ENCODE data around the gene PATJ.

Gene PATJ

GRCh38 chr1:62113507-62113906 lies 371.2 kb downstream of the PATJ start:
- Histone ChIP-seq H3K27ac (ENCODE audit: low read depth, low read length, severe bottlenecking) (no peak overlapping the region), H3K4me3 (ENCODE audit: extremely low read depth, insufficient read depth, low read length, poor library complexity, severe bottlenecking) (no peak overlapping the region), H3K36me3 (ENCODE audit: control insufficient read depth, insufficient read depth, low read length) (no peaks in the 10 kb centered on the region), H3K9me3 (ENCODE audit: control insufficient read depth, low read length) (no peaks in the 10 kb centered on the region), H3K4me1 (ENCODE audit: control insufficient read depth, insufficient read depth, low read length, poor library complexity, severe bottlenecking) (no peaks in the 10 kb centered on the region)

- Histone ChIP-seq H3K36me3 (ENCODE audit: control insufficient read depth, insufficient read depth, low read length) (no peaks in the 10 kb centered on the region), H3K4me1 (ENCODE audit: control insufficient read depth, insufficient read depth, low read length, poor library complexity, severe bottlenecking) (peaks cover 3% of the 10 kb centered on the region), H3K9me3 (ENCODE audit: control insufficient read depth, low read length) (no peaks in the 10 kb centered on the region), H3K27ac (ENCODE audit: low read depth, low read length, severe bottlenecking) (no peak overlapping the region), H3K4me3 (ENCODE audit: extremely low read depth, insufficient read depth, low read length, poor library complexity, severe bottlenecking) (no peak overlapping the region)
- 100% methylated on average over 3 of the region's 6 CpGs; no CpG with 5 or more reads in 1 of the 2 experiments for WGBS, 2 experiments (ENCODE audit: insufficient coverage in 2 of 2)
Measured at GRCh38 chr1:62117018-62117750, 374.9 kb downstream of the PATJ start.

GRCh38 chr1:62126579-62127290 lies 384.5 kb downstream of the PATJ start:
- Histone ChIP-seq H3K36me3 (ENCODE audit: control insufficient read depth, insufficient read depth, low read length) (no peaks in the 10 kb centered on the region), H3K4me1 (ENCODE audit: control insufficient read depth, insufficient read depth, low read length, poor library complexity, severe bottlenecking) (peaks cover 3% of the 10 kb centered on the region), H3K4me3 (ENCODE audit: extremely low read depth, insufficient read depth, low read length, poor library complexity, severe bottlenecking) (no peak overlapping the region), H3K27ac (ENCODE audit: low read depth, low read length, severe bottlenecking) (no peak overlapping the region), H3K9me3 (ENCODE audit: control insufficient read depth, low read length) (no peaks in the 10 kb centered on the region)
- WGBS, 2 experiments (ENCODE audit: insufficient coverage in 2 of 2), result 78 to 100% methylated on average over 3 of the region's 5 CpGs

- no peaks in the 10 kb centered on the region for H3K9me3 ChIP-seq (ENCODE audit: control insufficient read depth, low read length)
- H3K36me3 ChIP-seq (ENCODE audit: control insufficient read depth, insufficient read depth, low read length), result no peaks in the 10 kb centered on the region
- H3K27ac ChIP-seq (ENCODE audit: low read depth, low read length, severe bottlenecking), result no peak overlapping the region
- no peak overlapping the region for H3K4me3 ChIP-seq (ENCODE audit: extremely low read depth, insufficient read depth, low read length, poor library complexity, severe bottlenecking)
- 91 to 92% methylated on average over 11 of the region's 14 CpGs for WGBS, 2 experiments (ENCODE audit: insufficient coverage in 2 of 2)
- H3K4me1 ChIP-seq (ENCODE audit: control insufficient read depth, insufficient read depth, low read length, poor library complexity, severe bottlenecking), result no peaks in the 10 kb centered on the region
Measured at GRCh38 chr1:62128745-62129144, 386.5 kb downstream of the PATJ start.

GRCh38 chr1:62131093-62131725 lies 388.9 kb downstream of the PATJ start:
- Histone ChIP-seq H3K36me3 (ENCODE audit: control insufficient read depth, insufficient read depth, low read length) (no peaks in the 10 kb centered on the region), H3K9me3 (ENCODE audit: control insufficient read depth, low read length) (no peaks in the 10 kb centered on the region), H3K4me3 (ENCODE audit: extremely low read depth, insufficient read depth, low read length, poor library complexity, severe bottlenecking) (no peak overlapping the region), H3K27ac (ENCODE audit: low read depth, low read length, severe bottlenecking) (no peak overlapping the region), H3K4me1 (ENCODE audit: control insufficient read depth, insufficient read depth, low read length, poor library complexity, severe bottlenecking) (no peaks in the 10 kb centered on the region)
- WGBS, 2 experiments (ENCODE audit: insufficient coverage in 2 of 2), result 66 to 73% methylated on average over 2 to 5 of the region's 6 CpGs

GRCh38 chr1:62138029-62138428 lies 395.7 kb downstream of the PATJ start:
- Histone ChIP-seq H3K27ac (ENCODE audit: low read depth, low read length, severe bottlenecking) (no peak overlapping the region), H3K36me3 (ENCODE audit: control insufficient read depth, insufficient read depth, low read length) (no peaks in the 10 kb centered on the region), H3K4me1 (ENCODE audit: control insufficient read depth, insufficient read depth, low read length, poor library complexity, severe bottlenecking) (peaks cover 11% of the 10 kb centered on the region), H3K4me3 (ENCODE audit: extremely low read depth, insufficient read depth, low read length, poor library complexity, severe bottlenecking) (no peak overlapping the region), H3K9me3 (ENCODE audit: control insufficient read depth, low read length) (no peaks in the 10 kb centered on the region)
- 40% methylated on average over 1 of the region's 3 CpGs; no CpG with 5 or more reads in 1 of the 2 experiments for WGBS, 2 experiments (ENCODE audit: insufficient coverage in 2 of 2)

- no peak overlapping the region for H3K4me3 ChIP-seq (ENCODE audit: extremely low read depth, insufficient read depth, low read length, poor library complexity, severe bottlenecking)
- peaks cover 12% of the 10 kb centered on the region for H3K4me1 ChIP-seq (ENCODE audit: control insufficient read depth, insufficient read depth, low read length, poor library complexity, severe bottlenecking)
- H3K36me3 ChIP-seq (ENCODE audit: control insufficient read depth, insufficient read depth, low read length), result no peaks in the 10 kb centered on the region
- WGBS, 2 experiments (ENCODE audit: insufficient coverage in 2 of 2), result 100% methylated on average over 1 of the region's 1 CpG; no CpG with 5 or more reads in 1 of the 2 experiments
- H3K27ac ChIP-seq (ENCODE audit: low read depth, low read length, severe bottlenecking), result no peak overlapping the region
- H3K9me3 ChIP-seq (ENCODE audit: control insufficient read depth, low read length), result no peaks in the 10 kb centered on the region
Measured at GRCh38 chr1:62139410-62139809, 397.1 kb downstream of the PATJ start.

GRCh38 chr1:62140666-62141065 lies 398.4 kb downstream of the PATJ start:
- no peaks in the 10 kb centered on the region for H3K36me3 ChIP-seq (ENCODE audit: control insufficient read depth, insufficient read depth, low read length)
- H3K27ac ChIP-seq (ENCODE audit: low read depth, low read length, severe bottlenecking), result no peak overlapping the region
- H3K4me1 ChIP-seq (ENCODE audit: control insufficient read depth, insufficient read depth, low read length, poor library complexity, severe bottlenecking), result peaks cover 12% of the 10 kb centered on the region
- no peaks in the 10 kb centered on the region for H3K9me3 ChIP-seq (ENCODE audit: control insufficient read depth, low read length)
- WGBS, 2 experiments (ENCODE audit: insufficient coverage in 2 of 2), result 56 to 93% methylated on average over 1 to 3 of the region's 4 CpGs
- no peak overlapping the region for H3K4me3 ChIP-seq (ENCODE audit: extremely low read depth, insufficient read depth, low read length, poor library complexity, severe bottlenecking)

GRCh38 chr1:62142496-62142895 lies 400.2 kb downstream of the PATJ start:
- WGBS, 2 experiments (ENCODE audit: insufficient coverage in 2 of 2), result 11 to 14% methylated on average over 3 to 4 of the region's 5 CpGs
- peaks cover 12% of the 10 kb centered on the region for H3K4me1 ChIP-seq (ENCODE audit: control insufficient read depth, insufficient read depth, low read length, poor library complexity, severe bottlenecking)
- no peak overlapping the region for H3K27ac ChIP-seq (ENCODE audit: low read depth, low read length, severe bottlenecking)
- H3K4me3 ChIP-seq (ENCODE audit: extremely low read depth, insufficient read depth, low read length, poor library complexity, severe bottlenecking), result no peak overlapping the region
- no peaks in the 10 kb centered on the region for H3K9me3 ChIP-seq (ENCODE audit: control insufficient read depth, low read length)
- H3K36me3 ChIP-seq (ENCODE audit: control insufficient read depth, insufficient read depth, low read length), result no peaks in the 10 kb centered on the region

GRCh38 chr1:62144238-62144831 lies 402.1 kb downstream of the PATJ start:
- Histone ChIP-seq H3K4me1 (ENCODE audit: control insufficient read depth, insufficient read depth, low read length, poor library complexity, severe bottlenecking) (peaks cover 12% of the 10 kb centered on the region), H3K27ac (ENCODE audit: low read depth, low read length, severe bottlenecking) (no peak overlapping the region), H3K4me3 (ENCODE audit: extremely low read depth, insufficient read depth, low read length, poor library complexity, severe bottlenecking) (no peak overlapping the region), H3K9me3 (ENCODE audit: control insufficient read depth, low read length) (no peaks in the 10 kb centered on the region), H3K36me3 (ENCODE audit: control insufficient read depth, insufficient read depth, low read length) (no peaks in the 10 kb centered on the region)
- WGBS, 2 experiments (ENCODE audit: insufficient coverage in 2 of 2), result 0 to 20% methylated on average over 1 of the region's 1 CpG
